Right lobe of liver (tissue), 6 donors: ENCODE measurements around the gene IL13RA2. TPM values are rescaled to one million over a fixed set of nuclear protein-coding genes. Genes with fewer than 3 reads are reported as not detected.
A peak's percentile ranks its signal among the peaks of the same experiment; 100 is the strongest.

Experiments
- ATAC-seq, 4 donors: fragments of 200-7000 bp; cut with Tn5 transposase; one replicate each; pipeline ENCODE4 v1.9.1; 2020; ENCODE audit warnings: mild to moderate bottlenecking in 4 of 4, moderate library complexity in 4 of 4
- DNase-seq, 3 donors: peaks; one replicate each; pipeline ENCODE4 v3.0.0-alpha.2; 2020
- H3K27ac ChIP-seq, 3 donors: fragments of 200-600 bp; one replicate each; pipeline ENCODE4 v1.8.0; 2022
- H3K27me3 ChIP-seq, 2 donors: fragments of 200-600 bp; one replicate each; pipeline ENCODE4 v1.8.0; 2022
- H3K36me3 ChIP-seq, 4 donors: fragments of 200-600 bp; sonication (generic) in 1 of 4; one replicate each; pipeline versions ENCODE4 v1.5.1 to v1.8.0; 2017 to 2022; ENCODE audit warnings: control low read depth in 1 of 4
- H3K4me1 ChIP-seq, 4 donors: fragments of 200-600 bp; sonication (generic) in 1 of 4; one replicate each; pipeline versions ENCODE4 v1.5.1 to v1.8.0; 2017 to 2022; ENCODE audit warnings: control low read depth in 1 of 4
- H3K4me3 ChIP-seq, 3 donors: fragments of 200-600 bp; one replicate each; pipeline ENCODE4 v1.8.0; 2022
- H3K9me3 ChIP-seq, 4 donors: fragments of 200-600 bp; sonication (generic) in 1 of 4; one replicate each; pipeline versions ENCODE4 v1.5.1 to v1.8.0; 2017 to 2022; ENCODE audit warnings: control low read depth in 1 of 4
- POLR2A ChIP-seq: fragments of 450-650 bp; IDR thresholded peaks from one replicate; pipeline ENCODE4 v1.6.1; 2017; ENCODE audit warnings: antibody characterized with exemption, mild to moderate bottlenecking
- WGBS: methylation state at CpG from one replicate; pipeline ENCODE4 v1.1.6; 2018; ENCODE audit warnings: low coverage, low lambda C conversion rate; ENCODE audit not compliant: insufficient coverage; ENCODE audit errors: missing lambda C conversion rate; 5-methylcytosine and 5-hydroxymethylcytosine counted together
- intact Hi-C, 2 donors: fragments of 100-400 bp; cut with DNase I; formaldehyde crosslinking; loops; one replicate each; pipeline versions ENCODE4 v1.11.2 to v1.14.1; 2022
- total RNA-seq, 6 experiments: library from RNA; depleted of rRNA in 2 of 6; stranded (reverse); fragments of >200 nt in 2 of 6; fragmentation: NEBNext Ultra II Directional in 3 of 6; extraction: Animal tissue kit (Norgen Biotek cat#: 25700) in 3 of 6; gene quantifications; one replicate each; pipeline versions ENCODE4 v1.1.0 to v1.2.4, GENCODE V29; 2016 to 2023
- TF ChIP-seq, protein P1 (sequence below), 4 donors: fragments of 200-600 bp in 3 of 4; fragments of 450-650 bp in 1 of 4; IDR thresholded peaks; one replicate each; pipeline versions ENCODE4 v1.5.1 to v1.8.0; 2016 to 2022; ENCODE audit warnings: antibody characterized with exemption in 4 of 4, mild to moderate bottlenecking in 2 of 4
- donor health status: DM: no; HTN: yes; CAD: no.
- donor health status: DM: no; HTN: no; CAD: no.
- donor health status: DM: no; HTN: no; CAD: no.
- donor health status: DM: no; HTN: yes; CAD: no.
- donor health status: DM: no; HTN: yes; CAD: no.

Gene IL13RA2
- total RNA-seq, 6 experiments from 2014 or later, result 0.57 to 6.8 (median 2.2) TPM

DNA sequence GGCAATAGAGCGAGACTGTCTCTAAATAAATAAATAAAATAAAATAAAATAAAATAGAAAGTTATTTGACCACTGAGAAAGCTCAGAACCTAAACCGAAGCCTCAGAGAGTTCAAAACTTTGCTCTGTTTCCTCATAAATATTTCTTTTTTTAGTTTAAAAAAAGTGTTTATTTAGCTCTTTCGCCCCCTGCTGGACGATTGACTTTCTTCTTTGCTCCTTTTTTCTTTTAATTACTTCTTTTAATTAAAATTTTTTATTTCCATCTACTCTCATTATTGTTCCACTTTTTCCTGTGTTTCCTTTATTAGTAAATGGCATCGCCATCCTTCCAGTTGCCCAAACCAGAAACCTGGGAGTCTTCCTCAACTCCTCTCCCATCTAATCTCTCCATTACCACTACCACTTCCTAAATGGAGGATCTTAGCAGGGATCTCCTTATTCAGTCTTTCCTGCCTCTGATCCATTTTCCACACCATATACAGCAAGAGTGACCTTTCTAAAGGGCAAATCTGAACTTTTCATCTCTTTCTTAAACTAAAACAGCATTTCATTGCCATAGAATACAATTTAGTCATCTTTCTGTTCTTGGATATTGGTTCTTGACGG lies 728 bp upstream of the IL13RA2 start:
- Histone ChIP-seq H3K27ac (no peak overlapping the region), H3K36me3 (no peaks in the 10 kb centered on the region), H3K4me3 (no peak overlapping the region), H3K27me3 (peaks cover 0 to 5% of the 10 kb centered on the region in 2 donors), H3K4me1 (no peaks in the 10 kb centered on the region), H3K9me3 (no peaks in the 10 kb centered on the region)
- no peak for TF ChIP-seq POLR2A
- TF ChIP-seq, protein P1, sequence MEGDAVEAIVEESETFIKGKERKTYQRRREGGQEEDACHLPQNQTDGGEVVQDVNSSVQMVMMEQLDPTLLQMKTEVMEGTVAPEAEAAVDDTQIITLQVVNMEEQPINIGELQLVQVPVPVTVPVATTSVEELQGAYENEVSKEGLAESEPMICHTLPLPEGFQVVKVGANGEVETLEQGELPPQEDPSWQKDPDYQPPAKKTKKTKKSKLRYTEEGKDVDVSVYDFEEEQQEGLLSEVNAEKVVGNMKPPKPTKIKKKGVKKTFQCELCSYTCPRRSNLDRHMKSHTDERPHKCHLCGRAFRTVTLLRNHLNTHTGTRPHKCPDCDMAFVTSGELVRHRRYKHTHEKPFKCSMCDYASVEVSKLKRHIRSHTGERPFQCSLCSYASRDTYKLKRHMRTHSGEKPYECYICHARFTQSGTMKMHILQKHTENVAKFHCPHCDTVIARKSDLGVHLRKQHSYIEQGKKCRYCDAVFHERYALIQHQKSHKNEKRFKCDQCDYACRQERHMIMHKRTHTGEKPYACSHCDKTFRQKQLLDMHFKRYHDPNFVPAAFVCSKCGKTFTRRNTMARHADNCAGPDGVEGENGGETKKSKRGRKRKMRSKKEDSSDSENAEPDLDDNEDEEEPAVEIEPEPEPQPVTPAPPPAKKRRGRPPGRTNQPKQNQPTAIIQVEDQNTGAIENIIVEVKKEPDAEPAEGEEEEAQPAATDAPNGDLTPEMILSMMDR (IDR thresholded peaks at IDR 0.05), result peak; percentile 23 to 51 (median 41)
- ATAC-seq (no peak), DNase-seq (no peak)
- intact Hi-C loops, result no loop called here
- WGBS, result 28% methylated on average over 6 of the region's 6 CpGs

DNA sequence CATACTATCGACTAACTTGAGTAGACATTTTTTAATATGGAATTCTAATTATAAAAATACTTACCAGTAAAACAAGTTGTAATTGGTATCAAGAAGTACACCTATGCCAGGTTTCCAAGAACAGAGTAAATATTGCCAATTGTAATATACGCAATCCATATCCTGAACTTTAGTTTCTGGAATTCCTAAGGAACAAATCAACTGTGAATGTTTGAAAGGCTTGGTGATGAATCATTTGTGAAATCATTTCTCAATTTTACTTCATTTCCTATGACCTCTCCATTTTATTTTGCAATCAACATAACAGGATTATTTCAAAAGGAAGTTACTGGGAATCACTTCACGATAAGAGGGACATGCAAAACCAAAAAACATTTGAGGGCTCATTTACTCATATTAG lies 3.7 kb downstream of the IL13RA2 start:
- intact Hi-C loops, result no loop called here
- WGBS, result 35% methylated on average over 3 of the region's 3 CpGs
- Histone ChIP-seq H3K4me3 (no peak overlapping the region), H3K36me3 (no peaks in the 10 kb centered on the region), H3K27ac (no peak overlapping the region), H3K4me1 (no peaks in the 10 kb centered on the region), H3K9me3 (no peaks in the 10 kb centered on the region), H3K27me3 (peaks cover 0 to 12% of the 10 kb centered on the region in 2 donors)
- TF ChIP-seq, protein P1 (IDR thresholded peaks at IDR 0.05), result no peak
- TF ChIP-seq POLR2A, result no peak
- no peak for ATAC-seq
- DNase-seq, result no peak

DNA sequence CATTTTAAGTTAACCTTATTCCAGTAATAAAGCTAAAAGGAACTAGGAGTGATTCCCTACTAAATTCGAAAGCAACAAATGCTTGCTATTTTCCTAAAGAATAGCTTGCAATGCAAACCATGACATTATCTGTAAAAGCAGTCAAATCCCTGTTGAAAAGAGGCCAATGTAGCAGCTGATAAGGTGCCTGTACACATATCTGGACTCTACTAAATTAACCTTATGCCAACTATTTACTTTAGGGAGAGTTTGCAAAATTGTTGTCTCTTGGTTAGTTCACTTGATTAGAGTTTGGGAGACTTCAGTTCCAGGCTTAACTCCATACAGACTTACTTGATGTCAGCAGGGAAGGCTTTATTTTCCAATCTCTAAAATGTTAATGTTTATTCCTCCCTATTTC lies 6.0 kb downstream of the IL13RA2 start:
- H3K27ac ChIP-seq, result no peak overlapping the region
- H3K9me3 ChIP-seq, result no peaks in the 10 kb centered on the region
- TF ChIP-seq, protein P1 (IDR thresholded peaks at IDR 0.05), result no peak
- TF ChIP-seq POLR2A, result no peak
- 21% methylated on average over 1 of the region's 1 CpG for WGBS
- ATAC-seq, result peak in 3 of 4 donors; percentile 25 to 63 (median 59)
- H3K4me3 ChIP-seq, result no peak overlapping the region
- H3K4me1 ChIP-seq, result no peaks in the 10 kb centered on the region
- DNase-seq, result no peak
- peaks cover 0 to 8% of the 10 kb centered on the region in 2 donors for H3K27me3 ChIP-seq
- H3K36me3 ChIP-seq, result no peaks in the 10 kb centered on the region
- intact Hi-C loops, result no loop called here

DNA sequence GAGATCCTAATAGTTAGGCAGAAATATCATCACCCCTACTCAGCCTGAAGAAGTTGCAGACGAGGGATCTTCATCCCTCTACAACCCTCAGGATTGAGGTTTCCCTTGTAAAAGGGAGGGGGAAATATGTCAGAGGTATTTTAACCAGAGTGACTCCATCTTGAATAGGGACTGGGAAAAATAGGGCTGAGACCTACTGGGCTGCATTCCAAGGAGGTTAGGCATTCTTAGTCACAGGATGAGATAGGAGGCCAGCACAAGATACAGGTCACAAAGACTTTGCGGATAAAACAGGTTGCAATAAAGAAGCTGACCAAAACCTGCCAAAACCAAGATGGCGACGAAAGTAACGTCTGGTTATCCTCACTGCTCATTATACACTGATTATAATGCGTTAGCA lies 17.5 kb downstream of the IL13RA2 start:
- H3K27ac ChIP-seq, result no peak overlapping the region
- WGBS, result 45% methylated on average over 6 of the region's 6 CpGs
- intact Hi-C loops, result no loop called here
- no peaks in the 10 kb centered on the region for H3K9me3 ChIP-seq
- ATAC-seq (no peak), DNase-seq (no peak)
- no peaks in the 10 kb centered on the region for H3K4me1 ChIP-seq
- H3K36me3 ChIP-seq, result no peaks in the 10 kb centered on the region
- TF ChIP-seq POLR2A, result no peak
- TF ChIP-seq, protein P1 (IDR thresholded peaks at IDR 0.05), result no peak
- H3K27me3 ChIP-seq, result peaks cover 0 to 13% of the 10 kb centered on the region in 2 donors
- H3K4me3 ChIP-seq, result no peak overlapping the region
